GM21447 (cell line): ENCODE measurements around the gene OR6B3.

Experiments used
- ATAC-seq: cut with Tn5 transposase; IDR thresholded peaks from one replicate; pipeline ENCODE4 v1.9.1; 2021; ENCODE audit not compliant: unreplicated experiment

The OR6B3 gene

GRCh38 chr2:240053173-240054155, at the start of gene OR6B3:
Gene OR6B3 (minus strand): TSS chr2:240053521.
- ATAC-seq = no peak

- no peak for ATAC-seq
Observed at GRCh38 chr2:240098349-240098748, 45.0 kb upstream of the OR6B3 start.

DNA sequence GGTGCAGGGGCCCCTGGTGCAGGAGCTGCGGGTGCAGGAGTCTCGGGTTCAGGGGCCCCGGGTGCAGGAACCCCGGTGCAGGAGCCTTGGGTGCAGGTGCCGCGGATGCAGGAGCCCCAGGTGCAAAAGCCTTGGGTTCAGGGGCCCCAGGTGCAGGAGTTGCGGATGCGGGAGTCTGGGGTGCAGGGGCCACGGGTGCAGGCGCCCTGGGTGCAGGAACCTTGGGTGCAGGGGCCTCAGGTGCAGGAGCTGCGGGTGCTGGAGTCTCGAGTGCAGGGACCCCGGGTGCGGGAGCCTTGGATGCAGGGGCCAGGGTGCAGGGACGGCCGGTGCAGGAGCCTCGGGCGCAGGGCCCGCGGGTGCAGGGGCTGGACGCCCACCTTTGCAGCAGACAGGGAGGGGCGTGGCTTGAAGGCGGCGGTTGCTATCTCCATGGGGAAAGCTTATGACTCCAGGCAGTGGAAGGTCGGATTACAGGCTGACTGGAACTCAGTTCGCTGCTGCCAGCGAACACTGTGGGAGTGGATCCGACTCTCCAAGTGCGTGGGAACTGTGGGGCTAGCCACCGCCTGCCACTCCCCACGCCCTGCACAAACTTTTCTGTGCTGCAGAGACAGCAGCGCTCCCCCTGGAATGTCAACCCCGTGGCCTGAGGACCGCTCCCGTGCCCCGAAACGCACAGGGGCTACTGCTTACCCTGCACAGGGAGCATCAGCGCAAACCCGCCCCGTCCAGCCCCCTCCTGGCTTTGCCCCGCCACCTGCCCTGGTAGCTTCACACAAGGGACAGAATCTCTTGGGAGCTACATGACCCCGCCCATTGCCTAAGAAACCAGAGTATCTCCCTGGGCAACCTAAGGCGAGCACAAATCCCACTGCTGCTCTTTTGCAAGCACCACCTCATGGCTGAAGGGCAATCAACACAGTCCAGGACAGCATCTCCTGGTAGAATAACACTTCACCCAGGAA, 42.5 kb upstream of the OR6B3 start:
- ATAC-seq = no peak

GRCh38 chr2:240089306-240089705, 36.0 kb upstream of the OR6B3 start:
- no peak for ATAC-seq

DNA sequence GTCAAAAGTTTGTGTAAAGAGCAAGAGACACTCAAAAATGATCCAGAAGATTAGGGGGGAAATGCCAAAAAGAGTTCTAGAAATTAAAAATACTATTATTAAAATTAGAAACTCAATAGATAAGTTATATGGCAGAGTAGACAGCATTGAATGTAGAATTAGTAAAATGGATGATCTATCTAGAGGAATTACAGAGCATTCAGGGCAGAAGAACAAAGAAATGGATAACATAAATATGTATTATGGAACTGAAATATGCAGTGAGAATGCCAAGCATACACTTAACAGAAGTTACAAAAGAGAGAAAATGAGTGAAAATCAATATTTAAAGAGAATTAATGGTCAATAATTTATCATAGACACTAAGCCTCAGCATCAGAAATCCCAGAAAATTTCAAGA, 33.2 kb upstream of the OR6B3 start:
- no peak for ATAC-seq

- no peak for ATAC-seq
Observed at GRCh38 chr2:240078631-240079030, 25.3 kb upstream of the OR6B3 start.

- no peak for ATAC-seq
Observed at GRCh38 chr2:240077442-240077841, 24.1 kb upstream of the OR6B3 start.

DNA sequence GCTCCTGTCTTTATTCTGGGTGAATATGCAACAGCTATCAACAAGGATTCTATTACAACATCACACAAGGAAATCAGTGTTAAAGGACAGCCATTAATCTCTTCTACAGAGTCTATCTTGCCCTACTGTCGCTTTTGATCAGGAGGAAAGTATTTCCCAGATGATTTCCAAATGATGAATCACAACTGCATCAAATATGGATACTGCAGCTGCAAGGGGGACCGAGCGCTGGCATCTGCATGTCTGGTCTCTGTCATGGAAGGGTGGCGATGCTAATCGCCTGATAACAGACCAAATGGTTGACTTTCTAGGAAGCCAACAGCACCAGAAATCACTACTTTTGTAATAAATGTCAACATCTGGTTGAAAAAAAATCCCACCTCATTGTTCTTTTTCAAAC, 21.2 kb upstream of the OR6B3 start:
- no peak for ATAC-seq

DNA sequence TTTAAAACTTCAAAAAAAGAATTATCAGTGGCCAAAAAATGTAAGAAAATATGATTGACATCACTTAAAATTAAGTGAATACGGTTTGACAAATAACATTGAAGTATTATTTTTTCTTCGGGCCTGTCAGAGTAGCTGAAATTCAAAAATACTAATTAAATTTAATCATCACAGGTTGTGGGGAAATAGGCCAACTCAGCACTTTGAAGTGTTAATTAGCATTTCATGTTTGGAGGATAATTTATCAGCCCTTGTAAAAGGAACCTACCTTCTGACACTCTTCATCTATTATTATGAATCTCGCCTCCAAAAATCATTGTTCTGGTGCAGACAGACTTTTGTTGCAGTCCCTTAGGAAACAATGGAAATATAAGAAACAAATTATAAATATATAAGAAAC, 17.6 kb upstream of the OR6B3 start:
- ATAC-seq = no peak

DNA sequence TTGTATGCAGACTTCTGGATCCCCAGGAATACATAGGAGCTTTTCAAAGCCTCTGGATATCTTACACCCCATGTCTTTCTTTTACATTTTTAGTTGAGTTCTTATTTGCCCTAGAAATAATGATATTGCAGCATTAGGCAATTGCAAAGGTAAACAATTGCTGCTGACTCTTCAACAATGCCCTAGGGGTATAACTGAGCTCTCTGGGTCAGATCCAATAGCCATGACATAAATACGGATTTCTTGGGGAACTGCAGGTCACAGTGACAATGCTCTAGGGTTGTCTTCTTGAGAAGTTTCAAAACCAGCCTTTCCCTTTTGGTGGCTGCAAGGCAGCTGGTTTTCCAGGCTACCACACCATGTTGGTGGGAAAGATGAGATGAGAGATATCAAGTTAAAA, 16.5 kb upstream of the OR6B3 start:
- ATAC-seq = no peak

DNA sequence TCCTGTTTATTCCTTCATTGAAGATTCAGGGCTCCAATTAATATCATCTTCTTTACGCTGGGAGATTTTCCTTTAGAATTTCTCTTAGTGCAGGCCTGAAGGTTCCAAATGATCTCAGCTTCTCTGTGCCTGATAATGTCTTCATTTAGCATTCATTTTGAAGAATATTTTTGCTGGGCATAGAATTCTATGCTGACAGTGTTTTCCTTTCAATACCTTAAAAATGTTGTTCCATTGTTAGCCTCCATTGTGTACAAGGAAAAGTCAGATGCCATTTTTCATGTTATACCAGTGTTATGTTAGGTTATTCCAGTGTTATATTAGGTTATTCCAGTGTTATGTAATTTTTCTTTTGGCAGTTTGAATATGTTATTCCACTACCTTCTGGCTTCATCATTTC, 14.9 kb upstream of the OR6B3 start:
- no peak for ATAC-seq

GRCh38 chr2:240066489-240066888, 13.2 kb upstream of the OR6B3 start:
- ATAC-seq = no peak

DNA sequence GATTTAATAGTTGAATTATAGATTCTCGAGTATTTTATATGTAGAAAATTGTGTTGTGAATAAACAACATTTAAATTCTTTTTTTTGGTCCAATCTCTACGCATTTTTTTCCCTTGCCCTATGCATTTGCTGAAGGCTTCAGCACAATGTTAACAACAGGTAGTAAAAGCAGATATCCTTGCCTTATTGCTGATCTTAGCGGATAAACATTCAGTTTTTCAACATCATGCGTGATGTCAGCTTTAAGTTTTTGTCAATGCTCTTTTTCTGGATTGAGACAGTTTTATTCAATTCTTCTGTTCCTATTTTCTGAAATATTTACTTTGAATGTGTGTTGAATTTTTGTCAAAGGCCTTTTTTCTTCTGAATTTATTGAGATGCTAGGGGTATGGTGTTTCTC, 11.6 kb upstream of the OR6B3 start:
- ATAC-seq = no peak

- no peak for ATAC-seq
Observed at GRCh38 chr2:240060977-240061591, 7.8 kb upstream of the OR6B3 start.

DNA sequence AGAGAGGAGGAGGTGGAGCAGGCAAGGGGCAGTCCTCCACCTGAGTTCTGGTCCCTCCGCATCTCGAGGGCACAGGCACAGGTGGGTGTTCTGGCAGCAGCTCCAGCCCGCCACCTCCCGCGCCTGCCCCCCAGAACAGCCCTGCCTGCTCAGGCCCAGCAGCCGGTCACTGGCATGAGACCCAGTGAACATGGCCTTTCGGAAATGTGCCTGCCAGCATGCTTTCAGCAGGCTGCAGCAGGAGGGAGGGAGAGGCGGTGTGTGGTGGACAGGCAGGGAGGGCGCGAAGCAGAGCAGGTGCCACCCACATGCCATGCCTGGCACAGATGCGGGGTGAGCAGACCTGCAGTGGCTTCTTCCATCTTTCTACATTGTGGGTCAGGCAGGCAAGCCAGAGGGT, 3.4 kb upstream of the OR6B3 start:
- no peak for ATAC-seq

DNA sequence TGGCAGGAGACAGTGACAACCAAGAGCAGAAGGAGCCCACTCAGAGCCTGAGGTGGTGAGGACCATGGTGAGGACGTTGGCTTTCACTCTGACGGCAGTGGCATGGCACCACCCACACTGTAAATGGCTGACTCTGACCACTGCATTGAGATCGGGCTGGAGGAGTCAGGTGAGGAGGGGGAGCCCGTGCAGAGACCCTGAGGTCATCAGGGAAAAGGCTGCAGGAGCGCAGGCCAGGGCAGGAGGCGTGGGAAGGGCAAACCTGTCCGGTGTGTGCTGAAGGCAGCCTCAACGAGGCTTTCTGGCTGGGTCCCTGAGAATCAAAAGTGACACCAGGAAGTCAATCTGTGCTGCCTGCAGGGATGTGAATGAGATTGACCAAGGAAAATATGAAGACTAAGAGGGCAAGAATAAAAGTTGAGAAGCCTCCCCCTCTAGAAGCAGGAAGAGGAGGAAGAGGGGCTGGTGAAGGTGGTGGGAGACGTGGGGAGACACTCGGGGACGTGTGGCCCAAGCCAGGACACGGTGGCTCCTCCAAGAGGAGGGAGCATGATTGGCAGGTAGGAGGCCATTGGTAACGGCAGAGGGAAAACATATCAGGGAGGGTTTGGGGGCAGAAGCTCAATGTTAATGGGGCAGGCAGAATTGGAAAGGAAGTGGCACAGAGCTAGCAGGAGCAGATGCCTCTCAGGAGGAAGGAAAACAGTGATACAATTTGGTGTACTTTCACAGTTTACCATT, 2.0 kb upstream of the OR6B3 start:
- ATAC-seq = no peak

DNA sequence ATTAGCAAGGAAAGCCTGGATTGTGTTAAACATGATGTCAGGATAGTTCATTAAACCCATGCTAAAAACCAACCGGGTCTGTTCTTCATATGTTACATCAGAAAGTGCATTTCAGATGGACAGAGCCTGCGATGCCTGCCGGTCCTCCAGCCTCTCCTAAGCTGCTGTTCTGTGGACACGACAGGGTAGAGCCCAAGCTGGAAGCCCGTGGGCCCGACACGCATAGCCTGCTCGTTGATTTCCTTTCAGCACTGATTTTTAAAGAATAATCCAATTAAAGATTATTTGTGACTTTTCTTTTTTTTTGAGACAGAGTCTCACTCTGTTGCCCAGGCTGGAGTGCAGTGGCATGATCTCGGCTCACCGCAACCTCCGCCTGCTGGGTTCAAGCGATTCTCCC, 797 bp downstream of the OR6B3 start:
- no peak for ATAC-seq

DNA sequence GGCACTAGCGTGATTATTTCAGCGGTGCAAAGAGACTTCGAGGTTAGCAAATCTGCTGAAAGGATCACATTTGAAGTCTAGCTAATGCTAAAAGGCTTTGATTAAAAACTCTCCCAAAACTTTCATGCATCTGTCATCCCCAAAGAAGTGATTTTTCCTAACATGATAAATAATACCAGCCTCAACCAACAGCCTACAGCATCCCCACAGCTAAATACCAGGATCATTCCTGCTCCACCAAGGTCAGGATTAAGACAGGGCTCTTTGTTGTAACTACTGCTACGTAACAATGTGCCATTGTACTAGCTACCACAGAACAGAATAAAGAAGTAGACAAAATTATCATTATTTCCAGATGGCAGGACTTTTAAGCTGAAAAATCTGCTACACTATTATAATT, 1.6 kb downstream of the OR6B3 start:
- ATAC-seq = no peak

DNA sequence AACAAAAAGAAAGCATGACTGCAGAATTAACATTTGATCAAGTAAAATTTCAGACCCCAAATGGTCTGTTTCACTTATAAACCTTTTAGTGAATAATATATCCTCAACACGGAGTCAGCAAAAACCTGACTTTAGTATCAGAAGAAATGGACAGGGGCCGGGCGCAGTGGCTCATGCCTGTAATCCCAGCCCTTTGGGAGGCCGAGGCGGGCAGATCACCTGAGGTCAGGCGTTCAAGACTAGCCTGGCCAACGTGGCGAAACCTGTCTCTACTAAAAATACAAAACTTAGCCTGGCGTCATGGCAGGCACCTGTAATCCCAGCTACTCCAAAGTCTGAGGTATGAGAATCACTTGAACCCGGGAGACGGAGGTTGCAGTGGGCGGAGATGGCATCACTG, 3.0 kb downstream of the OR6B3 start:
- ATAC-seq = no peak

DNA sequence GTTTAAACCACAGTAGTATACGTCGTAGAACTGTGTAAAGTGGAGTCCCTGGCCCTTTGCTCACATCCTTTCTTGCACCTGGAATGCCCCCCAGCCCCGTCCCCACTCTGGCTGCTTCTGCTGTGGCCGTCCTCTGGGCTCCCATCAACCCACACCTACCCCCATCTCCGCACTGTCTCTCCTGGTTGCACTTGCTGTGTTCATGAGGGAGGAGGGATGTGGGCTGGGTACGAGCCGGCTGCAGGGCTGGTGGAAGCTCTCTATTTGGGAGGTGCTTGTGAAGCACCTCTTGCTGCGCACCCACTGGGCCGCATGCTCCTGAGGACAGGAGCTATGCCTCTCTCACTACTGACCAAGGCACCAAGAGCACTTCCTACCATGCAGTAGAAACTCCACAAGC, 5.1 kb downstream of the OR6B3 start:
- no peak for ATAC-seq

DNA sequence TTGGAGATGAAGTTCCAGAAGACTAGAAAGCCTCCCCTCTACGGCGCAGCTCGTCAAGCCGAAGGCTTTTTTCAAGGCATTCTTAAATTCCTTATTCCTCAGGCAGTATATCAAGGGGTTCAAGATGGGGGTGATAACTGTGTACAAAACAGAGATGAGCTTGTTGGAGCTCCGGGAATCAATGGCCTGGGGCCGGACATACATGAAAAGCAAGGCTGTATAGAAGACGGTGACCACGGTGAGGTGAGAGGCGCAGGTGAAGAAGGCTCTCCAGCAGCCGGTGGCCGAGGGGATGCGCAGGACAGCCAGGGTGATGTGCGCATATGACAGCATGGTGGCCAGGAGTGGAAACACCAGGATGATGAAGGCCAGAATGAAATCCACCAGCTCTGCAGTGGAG, 8.2 kb downstream of the OR6B3 start:
- no peak for ATAC-seq
